ENCODE data around the gene PRPS2.

- no peak for TF ChIP-seq CTCF (conservative IDR thresholded peaks at IDR 0.05; ENCODE audit: low read length)
- TF ChIP-seq EZH2phosphoT487 (IDR thresholded peaks at IDR 0.05; ENCODE audit: borderline replicate concordance): no peak
Observed at GRCh38 chrX:12792711-12793110, 1.5 kb downstream of the PRPS2 start.

All from Loucy (cell line).